ENCODE data around the gene ARHGEF26.

GRCh38 chr3:154242766-154243165 lies 121.6 kb downstream of the ARHGEF26 start:
- no peak for TF ChIP-seq GATA3 (IDR thresholded peaks at IDR 0.05; ENCODE audit: low read depth, low read length)
- no peak for TF ChIP-seq GATA2 (IDR thresholded peaks at IDR 0.05; ENCODE audit: low read depth, low read length)

All from SH-SY5Y (cell line).